Astrocyte (in vitro differentiated cells and primary cell): ENCODE results near the gene TMEM203.
A peak's percentile ranks its signal among the peaks of the same experiment; 100 is the strongest.

ENCODE experiments used
- EZH2 ChIP-seq: IDR thresholded peaks from 2 replicates; pipeline ENCODE4 v1.6.1; 2012; ENCODE audit warnings: mild to moderate bottlenecking, low read length, inconsistent platforms; ENCODE audit not compliant: insufficient read depth
- TF ChIP-seq, protein P1 (sequence below): IDR thresholded peaks from 2 replicates; pipeline ENCODE4 v1.5.1; 2011; ENCODE audit warnings: low read depth, mild to moderate bottlenecking, inconsistent platforms, low read length, moderate library complexity; ENCODE audit not compliant: insufficient read depth

DNA sequence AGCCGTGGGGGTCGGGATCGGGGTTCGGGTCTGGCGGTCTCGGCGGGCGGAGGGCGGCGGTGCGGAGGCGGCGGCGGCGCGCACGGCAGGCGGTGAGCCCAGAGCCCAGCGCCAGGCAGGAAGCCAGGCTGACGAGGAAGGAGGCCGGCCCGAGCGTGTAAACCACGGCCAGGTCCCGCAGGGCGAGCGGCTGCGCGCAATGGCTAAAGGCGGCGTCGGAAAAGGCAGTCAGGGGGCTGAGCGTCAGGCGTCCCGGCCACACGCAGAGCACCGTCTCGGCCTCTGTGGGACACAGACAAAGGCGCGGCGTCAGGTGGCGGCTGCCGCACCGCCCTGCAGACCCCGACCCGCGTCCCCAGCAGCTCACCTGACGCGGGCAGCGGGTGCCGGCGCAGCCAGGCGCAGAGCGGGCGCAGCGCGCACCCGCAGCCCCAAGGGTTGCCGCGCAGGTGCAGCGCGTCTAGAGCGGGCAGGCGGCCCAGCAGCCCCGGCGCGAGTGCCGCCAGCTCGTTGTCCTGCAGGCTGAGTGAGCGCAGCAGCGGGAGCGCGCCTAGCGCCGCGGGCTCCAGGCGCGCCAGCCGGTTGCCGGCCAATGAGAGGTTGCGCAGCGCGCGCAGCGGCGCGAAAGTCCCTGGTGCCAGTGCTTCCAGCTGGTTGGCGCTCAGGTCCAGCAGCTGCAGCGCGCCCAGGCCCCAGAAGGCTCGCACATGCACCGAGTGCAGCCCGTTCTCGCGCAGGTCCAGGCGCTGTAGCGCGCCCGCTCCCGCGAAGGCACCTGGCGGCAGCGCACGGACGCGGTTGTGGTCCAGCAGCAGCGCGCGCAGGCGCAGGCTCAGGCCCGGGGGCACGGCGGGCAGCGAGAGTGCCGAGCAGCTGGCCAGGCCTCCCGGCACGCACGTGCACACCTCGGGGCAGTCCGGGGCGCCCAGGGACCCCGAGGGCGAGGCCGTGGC is 36.3 kb downstream of the TMEM203 start:
- TF ChIP-seq EZH2, result peak; percentile 82
- TF ChIP-seq, protein P1, sequence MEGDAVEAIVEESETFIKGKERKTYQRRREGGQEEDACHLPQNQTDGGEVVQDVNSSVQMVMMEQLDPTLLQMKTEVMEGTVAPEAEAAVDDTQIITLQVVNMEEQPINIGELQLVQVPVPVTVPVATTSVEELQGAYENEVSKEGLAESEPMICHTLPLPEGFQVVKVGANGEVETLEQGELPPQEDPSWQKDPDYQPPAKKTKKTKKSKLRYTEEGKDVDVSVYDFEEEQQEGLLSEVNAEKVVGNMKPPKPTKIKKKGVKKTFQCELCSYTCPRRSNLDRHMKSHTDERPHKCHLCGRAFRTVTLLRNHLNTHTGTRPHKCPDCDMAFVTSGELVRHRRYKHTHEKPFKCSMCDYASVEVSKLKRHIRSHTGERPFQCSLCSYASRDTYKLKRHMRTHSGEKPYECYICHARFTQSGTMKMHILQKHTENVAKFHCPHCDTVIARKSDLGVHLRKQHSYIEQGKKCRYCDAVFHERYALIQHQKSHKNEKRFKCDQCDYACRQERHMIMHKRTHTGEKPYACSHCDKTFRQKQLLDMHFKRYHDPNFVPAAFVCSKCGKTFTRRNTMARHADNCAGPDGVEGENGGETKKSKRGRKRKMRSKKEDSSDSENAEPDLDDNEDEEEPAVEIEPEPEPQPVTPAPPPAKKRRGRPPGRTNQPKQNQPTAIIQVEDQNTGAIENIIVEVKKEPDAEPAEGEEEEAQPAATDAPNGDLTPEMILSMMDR, result no peak
